Stimulated activated naive CD8-positive, alpha-beta T cell treated with anti-CD3 and anti-CD28 coated beads, Interleukin-15, Interleukin-2, amounts not matched to agents 100 U/mL and 50 U/mL, for 24 hours (primary cell): Measurements from ENCODE around the gene VAV2.
A peak's percentile ranks its signal among the peaks of the same experiment; 100 is the strongest.

Experiments used
- ATAC-seq: fragments of 150-1000 bp; cut with Tn5 transposase; one replicate; pipeline ENCODE4 v1.10.0; 2021
- DNase-seq: peaks from one replicate; pipeline ENCODE4 v3.0.0; 2021

Gene VAV2

GRCh38 chr9:133874060-133874657 lies 118.0 kb downstream of the VAV2 start:
- DNase-seq = no peak
- no peak for ATAC-seq

GRCh38 chr9:133873461-133873891 lies 118.6 kb downstream of the VAV2 start:
- DNase-seq = no peak

GRCh38 chr9:133873009-133873408 lies 119.1 kb downstream of the VAV2 start:
- DNase-seq (no peak), ATAC-seq (no peak)

More at GRCh38 chr9:133873461-133873891, 118.6 kb downstream of the VAV2 start:
- ATAC-seq = no peak

GRCh38 chr9:133870598-133871595 lies 121.2 kb downstream of the VAV2 start:
- ATAC-seq (no peak), DNase-seq (no peak)

- peak; percentile 53 for DNase-seq
- ATAC-seq = peak; percentile 85
Measured at GRCh38 chr9:133869674-133870405, 122.3 kb downstream of the VAV2 start.

- ATAC-seq = no peak
Measured at GRCh38 chr9:133868203-133868602, 123.9 kb downstream of the VAV2 start.

GRCh38 chr9:133866946-133867345 lies 125.2 kb downstream of the VAV2 start:
- ATAC-seq (no peak), DNase-seq (no peak)

More at GRCh38 chr9:133868203-133868602, 123.9 kb downstream of the VAV2 start:
- no peak for DNase-seq

- DNase-seq = no peak
Measured at GRCh38 chr9:133864011-133864410, 128.1 kb downstream of the VAV2 start.

GRCh38 chr9:133863257-133863592 lies 128.9 kb downstream of the VAV2 start:
- DNase-seq = no peak
- no peak for ATAC-seq

More at GRCh38 chr9:133864011-133864410, 128.1 kb downstream of the VAV2 start:
- no peak for ATAC-seq

- DNase-seq = no peak
- no peak for ATAC-seq
Measured at GRCh38 chr9:133862585-133863256, 129.4 kb downstream of the VAV2 start.

- ATAC-seq (no peak), DNase-seq (no peak)
Measured at GRCh38 chr9:133861692-133862091, 130.4 kb downstream of the VAV2 start.

- DNase-seq (no peak), ATAC-seq (no peak)
Measured at GRCh38 chr9:133861086-133861485, 131.0 kb downstream of the VAV2 start.

GRCh38 chr9:133858771-133859170 lies 133.4 kb downstream of the VAV2 start:
- ATAC-seq (peak; percentile 11), DNase-seq (no peak)

GRCh38 chr9:133857639-133858038 lies 134.5 kb downstream of the VAV2 start:
- DNase-seq = no peak
- ATAC-seq = no peak

GRCh38 chr9:133856798-133857197 lies 135.3 kb downstream of the VAV2 start:
- no peak for ATAC-seq
- no peak for DNase-seq

- no peak for ATAC-seq
Measured at GRCh38 chr9:133855802-133856521, 136.2 kb downstream of the VAV2 start.

GRCh38 chr9:133855371-133855770 lies 136.8 kb downstream of the VAV2 start:
- ATAC-seq = no peak

More at GRCh38 chr9:133855802-133856521, 136.2 kb downstream of the VAV2 start:
- DNase-seq = no peak

GRCh38 chr9:133854765-133855164 lies 137.4 kb downstream of the VAV2 start:
- ATAC-seq = no peak
- no peak for DNase-seq

More at GRCh38 chr9:133855371-133855770, 136.8 kb downstream of the VAV2 start:
- no peak for DNase-seq

GRCh38 chr9:133854048-133854447 lies 138.1 kb downstream of the VAV2 start:
- ATAC-seq = no peak
- DNase-seq = no peak

- ATAC-seq (no peak), DNase-seq (no peak)
Measured at GRCh38 chr9:133853331-133853730, 138.8 kb downstream of the VAV2 start.

- ATAC-seq = no peak
- no peak for DNase-seq
Measured at GRCh38 chr9:133852431-133852830, 139.7 kb downstream of the VAV2 start.
